HepG2 (cell line): ENCODE data around the gene PRSS48. TPM values are rescaled to one million over a fixed set of nuclear protein-coding genes. Genes with fewer than 3 reads are reported as not detected.

Experiments used
- ARID5B ChIP-seq: IDR thresholded peaks from 2 replicates; pipeline ENCODE4 v1.4.0; 2020; ENCODE audit warnings: mild to moderate bottlenecking, missing genetic modification reagents
- BORCS8-MEF2B ChIP-seq: sonication (generic); formaldehyde crosslinking; IDR thresholded peaks from 2 replicates; pipeline ENCODE4 v1.8.0; 2022; ENCODE audit warnings: mild to moderate bottlenecking, missing genetic modification reagents
- CREM ChIP-seq, 2 experiments: sonication (generic) in 1 of 2; formaldehyde crosslinking in 1 of 2; IDR thresholded peaks; 2 replicates each; pipeline versions ENCODE4 v1.4.0 to v1.6.1; 2016 to 2020; ENCODE audit warnings: antibody characterized with exemption in 1 of 2, mild to moderate bottlenecking in 1 of 2, missing genetic modification reagents in 1 of 2
- EP300 ChIP-seq, 3 experiments: sonication (generic) in 1 of 3; formaldehyde crosslinking in 1 of 3; IDR thresholded peaks; 2 replicates each; pipeline versions ENCODE4 v1.5.1 to v1.6.1; 2011 to 2020; ENCODE audit warnings: low read depth in 2 of 3, low read length in 2 of 3, borderline replicate concordance in 1 of 3, improper control_type of control experiment in 1 of 3, mild to moderate bottlenecking in 1 of 3, missing genetic modification reagents in 1 of 3, moderate library complexity in 1 of 3
- FOXA1 ChIP-seq, 2 experiments: fragments of 450-650 bp in 1 of 2; sonication (generic) in 1 of 2; formaldehyde crosslinking in 1 of 2; IDR thresholded peaks; 2 replicates each; pipeline versions ENCODE4 v1.4.0 to v1.6.1; 2016 to 2020; ENCODE audit warnings: missing genetic modification reagents in 1 of 2
- FOXP1 ChIP-seq, 2 experiments: fragments of 450-650 bp in 1 of 2; IDR thresholded peaks; 2 replicates each; pipeline ENCODE4 v1.6.1; 2017 to 2018; ENCODE audit warnings: antibody characterized with exemption in 1 of 2
- HNRNPH1 ChIP-seq: fragments of 200-400 bp; formaldehyde crosslinking; optimal IDR thresholded peaks from 2 replicates; pipeline ENCODE3; 2017; ENCODE audit warnings: mild to moderate bottlenecking, low read depth, low read length
- NFIC ChIP-seq: IDR thresholded peaks from 2 replicates; pipeline ENCODE4 v1.6.1; 2012; ENCODE audit warnings: mild to moderate bottlenecking, low read length, inconsistent platforms
- NKX3-1 ChIP-seq: sonication (generic); formaldehyde crosslinking; IDR thresholded peaks from 2 replicates; pipeline ENCODE4 v1.5.0; 2020; ENCODE audit warnings: missing genetic modification reagents
- POGZ ChIP-seq: sonication (generic); formaldehyde crosslinking; IDR thresholded peaks from 2 replicates; pipeline ENCODE4 v1.4.0; 2020; ENCODE audit warnings: mild to moderate bottlenecking, missing genetic modification reagents
- PRDM15 ChIP-seq: sonication (generic); formaldehyde crosslinking; IDR thresholded peaks from 2 replicates; pipeline ENCODE4 v1.4.0; 2020; ENCODE audit warnings: missing genetic modification reagents
- SAP130 ChIP-seq: IDR thresholded peaks from 2 replicates; pipeline ENCODE4 v1.6.1; 2016; ENCODE audit warnings: low read depth
- SIN3A ChIP-seq: IDR thresholded peaks from 2 replicates; pipeline ENCODE4 v1.6.1; 2011; ENCODE audit warnings: low read depth, mild to moderate bottlenecking, control low read depth, low read length, borderline replicate concordance
- ZNF275 ChIP-seq: sonication (generic); formaldehyde crosslinking; IDR thresholded peaks from 2 replicates; pipeline ENCODE4 v1.8.0; 2022; ENCODE audit warnings: missing genetic modification reagents, mild to moderate bottlenecking, inconsistent platforms, borderline replicate concordance
- ZNF644 ChIP-seq: IDR thresholded peaks from 2 replicates; pipeline ENCODE4 v1.6.1; 2016; ENCODE audit warnings: low read depth
- ZNF83 ChIP-seq: sonication (generic); formaldehyde crosslinking; IDR thresholded peaks from 2 replicates; pipeline ENCODE4 v1.4.0; 2020; ENCODE audit warnings: missing genetic modification reagents, mild to moderate bottlenecking, borderline replicate concordance
- polyA plus RNA-seq, 8 experiments: library from polyadenylated mRNA; depleted of rRNA in 3 of 8; stranded (reverse) in 7 of 8; unstranded in 1 of 8; fragments of >200 nt; fragmentation: Illumina TruSeq in 4 of 8; extraction: Trizol in 4 of 8; gene quantifications; 2 replicates each; pipeline versions ENCODE4 v1.2.1 to v1.2.3, GENCODE V29; 2011 to 2016; ENCODE audit warnings: low read depth in 4 of 8, missing spikeins in 1 of 8, mixed read lengths in 1 of 8; ENCODE audit not compliant: insufficient read depth in 1 of 8
- total RNA-seq, 5 experiments: library from RNA; depleted of rRNA; stranded (reverse); fragments of >200 nt; fragmentation: Illumina TruSeq; extraction: Trizol; gene quantifications; 2 replicates each; pipeline ENCODE4 v1.2.3, GENCODE V29; 2016; ENCODE audit warnings: low read depth in 1 of 5

The PRSS48 gene
- total and polyA plus RNA-seq, 2 of the 13 experiments (the other 11 are each of a cell fraction or from before 2014, with no cell fraction given) = not detected

GRCh38 chr4:151246742-151247141 is 30.2 kb upstream of the PRSS48 start (continued):
- no peak for TF ChIP-seq HNRNPH1
- TF ChIP-seq PRDM15 (CRISPR knock-in tag) = no peak
- TF ChIP-seq SAP130 (CRISPR knock-in tag) = peak; percentile 45
- TF ChIP-seq FOXA1 (IDR thresholded peaks at IDR 0.05) = no peak
- peak; percentile 69 for TF ChIP-seq FOXA1 (CRISPR knock-in tag; IDR thresholded peaks at IDR 0.05)
- TF ChIP-seq ARID5B (CRISPR knock-in tag) = peak; percentile 72
- peak; percentile 81 for TF ChIP-seq POGZ (CRISPR knock-in tag)
- no peak for TF ChIP-seq SIN3A
- TF ChIP-seq NKX3-1 (CRISPR knock-in tag) = no peak
- no peak for TF ChIP-seq CREM (IDR thresholded peaks at IDR 0.05)
- no peak for TF ChIP-seq CREM (CRISPR knock-in tag; IDR thresholded peaks at IDR 0.05)
- no peak for TF ChIP-seq ZNF275 (CRISPR knock-in tag)
- no peak for TF ChIP-seq ZNF83 (CRISPR knock-in tag)
- peak; percentile 72; the same call in 1 of the 2 replicates for TF ChIP-seq ZNF644 (CRISPR knock-in tag)
- TF ChIP-seq NFIC = peak; percentile 37; the same call in 1 of the 2 replicates
- TF ChIP-seq EP300 (IDR thresholded peaks at IDR 0.05; ENCODE audit: low read depth in 2 of 2, low read length in 2 of 2) = peak in 1 of 2 experiments; percentile 54; a peak in 2 of 4 replicates
- no peak for TF ChIP-seq EP300 (CRISPR knock-in tag; IDR thresholded peaks at IDR 0.05; ENCODE audit: borderline replicate concordance)
- no peak for TF ChIP-seq FOXP1 (IDR thresholded peaks at IDR 0.05)
- TF ChIP-seq FOXP1 (CRISPR knock-in tag; IDR thresholded peaks at IDR 0.05) = no peak
- TF ChIP-seq BORCS8-MEF2B (CRISPR knock-in tag) = no peak
